ENCODE data around the gene PSMD8. TPM values are rescaled to one million over a fixed set of nuclear protein-coding genes. Genes with fewer than 3 reads are reported as not detected.
A peak's percentile ranks its signal among the peaks of the same experiment; 100 is the strongest.
"Not testable (repeated sequence)": the region's sequence is repeated elsewhere in the genome, so short reads cannot be mapped to it uniquely, and the experiment has no call there.

The PSMD8 gene
- total RNA-seq, 2 donors from 2014 or later, result 49.4 to 68.7 TPM

DNA sequence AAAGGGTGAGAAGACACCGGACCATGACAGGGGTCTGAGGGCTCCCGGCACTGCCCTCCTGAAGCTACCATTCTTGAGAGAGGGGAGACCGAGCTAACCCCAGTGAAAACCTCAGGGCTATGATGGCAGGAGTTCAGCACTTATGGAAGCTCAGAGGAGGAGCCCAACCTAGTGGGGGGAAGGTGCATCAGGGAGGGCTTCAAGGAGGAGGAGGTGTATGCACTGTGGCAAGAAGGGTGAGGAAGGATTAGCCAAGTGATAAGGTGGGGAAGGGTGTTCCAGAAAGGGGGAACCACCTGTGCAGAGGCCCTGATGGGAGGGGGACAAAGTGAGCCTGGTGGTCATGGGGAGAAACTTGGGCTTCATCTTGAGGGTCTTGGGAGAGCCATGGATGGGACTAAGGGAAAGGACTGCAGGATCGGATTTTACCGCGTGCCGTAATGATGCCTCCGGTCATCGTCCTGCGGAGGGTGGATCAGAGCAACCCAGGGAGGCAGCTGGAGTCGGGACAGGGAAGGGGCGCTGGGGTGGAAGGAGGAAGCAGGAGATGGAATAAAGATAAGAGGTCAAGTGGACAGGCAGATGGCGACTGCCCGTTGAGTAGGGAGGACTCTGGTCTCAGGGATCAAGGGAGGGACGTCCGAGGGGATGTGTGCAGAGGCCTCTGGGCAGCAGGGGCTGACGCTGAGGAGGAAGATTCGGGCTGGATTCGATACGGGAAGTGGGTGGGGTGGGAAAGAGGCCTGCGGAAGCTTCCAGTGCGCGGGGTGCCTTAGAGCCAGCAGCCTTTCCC lies 13.3 kb upstream of the PSMD8 start:
- peaks cover 15% of the 10 kb centered on the region for H3K4me1 ChIP-seq
- intact Hi-C loops (cut with DNase I), result no loop called here
- no peaks in the 10 kb centered on the region for H3K36me3 ChIP-seq (replicated peaks in 1 of 2; ENCODE audit: insufficient read depth in 1 of 2, low read depth in 2 of 2)
- no peak overlapping the region for H3K27ac ChIP-seq
- ATAC-seq (no peak), DNase-seq (no peak)
- TF ChIP-seq, protein P1, sequence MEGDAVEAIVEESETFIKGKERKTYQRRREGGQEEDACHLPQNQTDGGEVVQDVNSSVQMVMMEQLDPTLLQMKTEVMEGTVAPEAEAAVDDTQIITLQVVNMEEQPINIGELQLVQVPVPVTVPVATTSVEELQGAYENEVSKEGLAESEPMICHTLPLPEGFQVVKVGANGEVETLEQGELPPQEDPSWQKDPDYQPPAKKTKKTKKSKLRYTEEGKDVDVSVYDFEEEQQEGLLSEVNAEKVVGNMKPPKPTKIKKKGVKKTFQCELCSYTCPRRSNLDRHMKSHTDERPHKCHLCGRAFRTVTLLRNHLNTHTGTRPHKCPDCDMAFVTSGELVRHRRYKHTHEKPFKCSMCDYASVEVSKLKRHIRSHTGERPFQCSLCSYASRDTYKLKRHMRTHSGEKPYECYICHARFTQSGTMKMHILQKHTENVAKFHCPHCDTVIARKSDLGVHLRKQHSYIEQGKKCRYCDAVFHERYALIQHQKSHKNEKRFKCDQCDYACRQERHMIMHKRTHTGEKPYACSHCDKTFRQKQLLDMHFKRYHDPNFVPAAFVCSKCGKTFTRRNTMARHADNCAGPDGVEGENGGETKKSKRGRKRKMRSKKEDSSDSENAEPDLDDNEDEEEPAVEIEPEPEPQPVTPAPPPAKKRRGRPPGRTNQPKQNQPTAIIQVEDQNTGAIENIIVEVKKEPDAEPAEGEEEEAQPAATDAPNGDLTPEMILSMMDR (IDR thresholded peaks at IDR 0.05), result no peak
- no peak for TF ChIP-seq POLR2A (IDR thresholded peaks at IDR 0.05)
- 14 to 20% methylated on average over 21 to 23 of the region's 23 CpGs for WGBS, 2 donors
- no peaks in the 10 kb centered on the region for H3K9me3 ChIP-seq
- H3K27me3 ChIP-seq, result peaks cover 0 to 5% of the 10 kb centered on the region in 2 donors
- no peak overlapping the region for H3K4me3 ChIP-seq

DNA sequence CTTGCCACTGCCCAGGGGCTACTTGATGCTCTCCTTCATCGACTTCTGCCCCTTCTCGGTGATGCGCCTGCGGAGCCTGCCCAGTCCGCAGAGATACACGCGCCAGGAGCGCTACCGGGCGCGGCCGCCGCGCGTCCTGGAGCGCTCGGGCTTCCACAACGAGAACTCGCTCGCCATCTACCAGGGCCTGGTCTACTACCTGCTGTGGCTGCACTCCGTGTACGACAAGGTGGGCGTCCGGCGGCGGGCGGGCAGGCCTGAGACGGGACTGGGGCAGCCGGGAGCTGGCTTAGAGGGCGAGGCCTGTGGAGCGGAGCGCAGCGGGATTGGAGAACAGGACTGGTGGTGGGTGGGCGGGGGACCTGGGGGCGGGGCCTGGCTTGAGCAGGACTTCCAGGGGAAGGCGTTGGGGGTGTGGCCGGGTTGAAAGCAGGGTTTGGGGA lies 12.7 kb upstream of the PSMD8 start:
- intact Hi-C loops (cut with DNase I), result no loop called here
- H3K36me3 ChIP-seq (replicated peaks in 1 of 2; ENCODE audit: insufficient read depth in 1 of 2, low read depth in 2 of 2), result no peaks in the 10 kb centered on the region
- H3K27me3 ChIP-seq, result peaks cover 0 to 5% of the 10 kb centered on the region in 2 donors
- DNase-seq, result peak; percentile 60 to 83 (median 78)
- no peaks in the 10 kb centered on the region for H3K9me3 ChIP-seq
- 0% methylated on average over 5 to 33 of the region's 37 CpGs for WGBS, 2 donors
- peak; percentile 88 for ATAC-seq
- peak overlapping the region; percentile 28 to 57 for H3K4me3 ChIP-seq
- peaks cover 15% of the 10 kb centered on the region for H3K4me1 ChIP-seq
- H3K27ac ChIP-seq, result peak overlapping the region in 1 of 4 donors; percentile 64
- no peak for TF ChIP-seq POLR2A (IDR thresholded peaks at IDR 0.05)
- TF ChIP-seq, protein P1 (IDR thresholded peaks at IDR 0.05), result peak in 6 of 7 experiments; percentile 11 to 56 (median 26)

DNA sequence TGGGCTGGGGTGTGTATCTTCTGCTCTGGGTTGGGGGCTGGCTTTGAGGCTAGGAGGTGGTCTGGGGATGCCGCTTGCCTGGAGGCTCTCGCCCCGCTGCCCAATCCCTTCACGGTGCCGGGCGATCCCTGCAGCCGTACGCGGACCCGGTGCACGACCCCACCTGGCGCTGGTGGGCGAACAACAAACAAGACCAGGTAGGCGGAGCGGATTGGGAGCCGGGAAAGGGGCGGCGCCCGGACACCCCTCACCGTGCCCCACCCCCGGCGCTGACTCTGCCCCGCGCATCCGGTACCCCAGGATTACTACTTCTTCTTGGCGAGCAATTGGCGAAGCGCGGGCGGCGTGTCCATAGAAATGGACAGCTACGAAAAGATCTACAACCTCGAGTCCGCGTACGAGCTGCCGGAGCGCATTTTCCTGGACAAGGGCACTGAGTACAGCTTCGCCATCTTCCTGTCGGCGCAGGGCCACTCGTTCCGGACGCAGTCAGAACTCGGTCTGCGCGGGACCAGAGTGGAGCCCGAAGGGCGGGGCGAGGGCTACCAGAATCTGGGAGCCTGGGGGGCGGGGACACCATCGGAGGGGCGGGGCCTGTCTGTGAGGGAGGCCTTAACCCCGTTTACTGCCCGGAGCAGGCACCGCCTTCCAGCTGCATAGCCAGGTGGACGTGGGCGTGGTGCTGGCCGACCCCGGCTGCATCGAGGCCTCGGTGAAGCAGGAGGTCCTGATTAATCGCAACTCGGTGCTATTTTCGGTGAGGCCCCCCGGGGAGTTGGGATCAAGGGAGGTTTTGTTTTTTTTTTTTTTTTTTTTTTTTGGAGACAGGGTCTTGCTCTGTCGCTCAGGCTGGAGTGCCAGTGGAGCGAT lies 12.1 kb upstream of the PSMD8 start:
- Histone ChIP-seq H3K27me3 (peaks cover 0 to 5% of the 10 kb centered on the region in 2 donors), H3K4me1 (peaks cover 15% of the 10 kb centered on the region), H3K9me3 (no peaks in the 10 kb centered on the region), H3K27ac (peak overlapping the region in 2 of 4 donors; percentile 22 to 64), H3K36me3 (replicated peaks in 1 of 2; ENCODE audit: insufficient read depth in 1 of 2, low read depth in 2 of 2) (no peaks in the 10 kb centered on the region), H3K4me3 (peak overlapping the region; percentile 28 to 57)
- WGBS, 2 donors, result 2 to 5% methylated on average over 14 to 61 of the region's 68 CpGs
- TF ChIP-seq, protein P1 (IDR thresholded peaks at IDR 0.05), result no peak
- peak in 1 of 3 donors; percentile 14 for TF ChIP-seq POLR2A (IDR thresholded peaks at IDR 0.05)
- DNase-seq, result peak; percentile 73 to 85 (median 82)
- intact Hi-C loops (cut with DNase I), result no loop called here
- peak; percentile 64 for ATAC-seq

DNA sequence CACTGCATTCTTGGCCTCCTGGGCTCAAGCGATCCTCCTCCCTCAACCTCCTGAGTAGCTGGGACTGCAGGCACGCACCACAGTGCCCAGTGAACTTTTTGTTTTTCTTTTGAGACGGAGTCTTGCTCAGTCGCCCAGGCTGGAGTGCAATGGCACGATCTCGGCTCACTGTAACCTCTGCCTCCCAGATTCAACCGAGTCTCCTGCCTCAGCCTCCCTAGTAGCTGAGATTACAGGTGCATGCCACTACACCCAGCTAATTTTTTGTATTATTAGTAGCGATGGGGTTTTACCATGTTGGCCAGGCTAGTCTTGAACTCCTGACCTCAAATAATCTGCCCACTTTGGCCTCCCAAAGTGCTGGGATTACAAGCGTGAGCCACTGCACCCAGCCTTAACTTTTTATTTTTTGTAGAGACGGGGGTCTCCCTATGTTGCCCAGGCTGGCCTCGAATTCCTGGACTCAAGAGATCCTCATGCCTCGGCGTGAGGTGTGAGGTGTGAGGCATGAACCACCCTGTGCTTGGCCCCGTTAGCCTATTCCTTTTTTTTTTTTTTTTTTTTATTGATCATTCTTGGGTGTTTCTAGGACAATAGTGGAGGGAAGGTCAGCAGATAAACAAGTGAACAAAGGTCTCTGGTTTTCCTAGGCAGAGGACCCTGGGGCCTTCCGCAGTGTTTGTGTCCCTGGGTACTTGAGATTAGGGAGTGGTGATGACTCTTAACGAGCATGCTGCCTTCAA lies 11.3 kb upstream of the PSMD8 start:
- H3K27me3 ChIP-seq; H3K4me3 ChIP-seq; intact Hi-C loops (cut with DNase I); H3K27ac ChIP-seq; H3K36me3 ChIP-seq (replicated peaks in 1 of 2; ENCODE audit: insufficient read depth in 1 of 2, low read depth in 2 of 2); ATAC-seq; DNase-seq; H3K9me3 ChIP-seq: not testable (repeated sequence)
- 59 to 71% methylated on average over 14 of the region's 16 CpGs for WGBS, 2 donors
- peaks cover 15% of the 10 kb centered on the region for H3K4me1 ChIP-seq

Measured in body of pancreas (tissue), 4 donors.